Measurements from ENCODE around the gene AKAP6.

Gene AKAP6

DNA sequence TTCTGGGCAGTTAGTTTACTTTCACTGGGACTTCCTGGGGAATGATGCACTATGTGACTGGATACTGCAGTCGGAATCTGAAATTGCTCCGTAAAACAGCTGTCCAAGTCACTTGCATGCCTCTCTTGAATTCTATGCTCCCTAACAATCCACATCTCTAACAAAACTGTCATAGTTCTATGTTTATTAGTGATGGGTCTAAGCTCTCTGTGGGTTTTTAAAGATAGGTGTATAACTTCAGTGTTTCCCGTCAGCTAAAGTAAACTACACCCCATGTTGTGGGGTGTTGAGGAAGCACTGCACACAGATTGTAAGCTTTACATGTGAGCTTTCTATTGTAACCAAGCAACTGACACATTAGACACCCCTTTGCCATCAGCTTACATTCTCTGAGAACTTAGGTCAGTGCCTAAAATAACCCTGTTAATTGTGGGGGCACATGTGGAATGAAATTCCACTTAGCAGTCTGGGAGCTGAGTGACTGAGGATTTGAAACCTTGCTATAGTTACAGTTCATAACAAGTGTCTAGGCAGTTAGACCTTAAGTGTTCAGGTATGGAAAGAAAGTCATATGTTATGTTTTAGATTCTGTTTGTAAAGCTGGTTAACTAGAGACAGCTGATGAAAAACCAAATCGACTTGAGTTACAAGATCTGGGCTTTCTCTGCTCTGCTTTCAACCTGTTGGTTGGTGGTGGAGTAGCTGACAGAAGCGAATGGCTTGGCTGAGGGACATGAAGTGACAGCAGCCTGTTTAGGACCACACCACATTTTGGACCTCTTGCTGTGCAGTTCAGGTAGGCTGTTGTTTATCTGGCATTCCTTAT lies 165.7 kb downstream of the AKAP6 start:
- H3K36me3 ChIP-seq (ENCODE audit: insufficient read depth) = no peaks in the 10 kb centered on the region
- no peaks in the 10 kb centered on the region for H3K27me3 ChIP-seq (ENCODE audit: insufficient read depth, low read depth)
- H3K79me2 ChIP-seq (ENCODE audit: insufficient read depth, low read depth) = no peaks in the 10 kb centered on the region
- H4K20me1 ChIP-seq (ENCODE audit: insufficient read depth) = no peaks in the 10 kb centered on the region
- H3K27ac ChIP-seq = no peak overlapping the region
- H2AFZ ChIP-seq (ENCODE audit: low read depth) = no peak overlapping the region
- H3K9ac ChIP-seq = no peak overlapping the region
- no peaks in the 10 kb centered on the region for H3K4me1 ChIP-seq (ENCODE audit: low read depth, poor library complexity, severe bottlenecking)
- no peak overlapping the region for H3K4me3 ChIP-seq (IDR thresholded peaks at IDR 0.05; ENCODE audit: insufficient read depth, low read depth, low read length)
- no peak overlapping the region for H3K4me2 ChIP-seq
- TF ChIP-seq, protein P1, sequence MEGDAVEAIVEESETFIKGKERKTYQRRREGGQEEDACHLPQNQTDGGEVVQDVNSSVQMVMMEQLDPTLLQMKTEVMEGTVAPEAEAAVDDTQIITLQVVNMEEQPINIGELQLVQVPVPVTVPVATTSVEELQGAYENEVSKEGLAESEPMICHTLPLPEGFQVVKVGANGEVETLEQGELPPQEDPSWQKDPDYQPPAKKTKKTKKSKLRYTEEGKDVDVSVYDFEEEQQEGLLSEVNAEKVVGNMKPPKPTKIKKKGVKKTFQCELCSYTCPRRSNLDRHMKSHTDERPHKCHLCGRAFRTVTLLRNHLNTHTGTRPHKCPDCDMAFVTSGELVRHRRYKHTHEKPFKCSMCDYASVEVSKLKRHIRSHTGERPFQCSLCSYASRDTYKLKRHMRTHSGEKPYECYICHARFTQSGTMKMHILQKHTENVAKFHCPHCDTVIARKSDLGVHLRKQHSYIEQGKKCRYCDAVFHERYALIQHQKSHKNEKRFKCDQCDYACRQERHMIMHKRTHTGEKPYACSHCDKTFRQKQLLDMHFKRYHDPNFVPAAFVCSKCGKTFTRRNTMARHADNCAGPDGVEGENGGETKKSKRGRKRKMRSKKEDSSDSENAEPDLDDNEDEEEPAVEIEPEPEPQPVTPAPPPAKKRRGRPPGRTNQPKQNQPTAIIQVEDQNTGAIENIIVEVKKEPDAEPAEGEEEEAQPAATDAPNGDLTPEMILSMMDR (conservative IDR thresholded peaks at IDR 0.05; ENCODE audit: low read depth, low read length) = no peak

DNA sequence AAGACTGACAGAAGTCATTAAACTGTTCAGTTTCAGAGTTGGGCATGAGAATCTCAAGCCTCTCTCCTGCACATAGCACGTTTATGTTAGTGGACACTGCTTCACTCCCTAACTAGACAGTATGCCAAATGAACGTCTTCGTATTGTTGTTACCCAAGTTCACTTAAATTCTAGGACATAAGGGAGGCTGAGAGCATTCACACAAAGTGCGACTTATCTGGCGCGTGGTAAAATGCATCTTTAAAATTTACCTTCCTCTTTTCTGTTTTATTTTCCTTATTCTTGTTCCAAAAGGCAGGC lies 166.3 kb downstream of the AKAP6 start:
- no peak overlapping the region for H3K4me2 ChIP-seq
- H2AFZ ChIP-seq (ENCODE audit: low read depth) = no peak overlapping the region
- no peak overlapping the region for H3K27ac ChIP-seq
- no peaks in the 10 kb centered on the region for H3K27me3 ChIP-seq (ENCODE audit: insufficient read depth, low read depth)
- no peaks in the 10 kb centered on the region for H3K79me2 ChIP-seq (ENCODE audit: insufficient read depth, low read depth)
- no peak overlapping the region for H3K4me3 ChIP-seq (IDR thresholded peaks at IDR 0.05; ENCODE audit: insufficient read depth, low read depth, low read length)
- H3K9ac ChIP-seq = no peak overlapping the region
- TF ChIP-seq, protein P1 (conservative IDR thresholded peaks at IDR 0.05; ENCODE audit: low read depth, low read length) = no peak
- no peaks in the 10 kb centered on the region for H3K36me3 ChIP-seq (ENCODE audit: insufficient read depth)
- no peaks in the 10 kb centered on the region for H4K20me1 ChIP-seq (ENCODE audit: insufficient read depth)
- no peaks in the 10 kb centered on the region for H3K4me1 ChIP-seq (ENCODE audit: low read depth, poor library complexity, severe bottlenecking)

DNA sequence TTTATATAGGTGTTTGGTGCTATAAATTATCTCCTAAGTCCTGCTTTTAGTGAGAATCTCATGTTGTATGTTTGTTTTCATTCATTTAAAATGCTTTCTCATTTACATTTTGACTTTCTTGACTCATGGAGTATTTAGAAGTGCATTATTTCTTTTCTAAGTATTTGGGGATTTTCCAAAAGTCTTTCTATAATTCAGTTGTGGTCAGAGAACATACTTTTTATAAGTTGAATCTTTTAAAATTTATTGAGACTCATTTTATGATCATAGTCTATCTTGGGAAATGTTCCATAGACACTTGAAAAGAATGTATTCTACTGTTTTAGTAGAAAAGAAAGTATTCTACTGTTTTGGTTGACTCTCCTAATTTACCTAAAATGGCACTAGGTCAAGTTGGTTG lies 168.2 kb downstream of the AKAP6 start:
- no peaks in the 10 kb centered on the region for H3K36me3 ChIP-seq (ENCODE audit: insufficient read depth)
- H3K79me2 ChIP-seq (ENCODE audit: insufficient read depth, low read depth) = no peaks in the 10 kb centered on the region
- H3K27ac ChIP-seq = no peak overlapping the region
- H4K20me1 ChIP-seq (ENCODE audit: insufficient read depth) = no peaks in the 10 kb centered on the region
- H2AFZ ChIP-seq (ENCODE audit: low read depth) = no peak overlapping the region
- no peak overlapping the region for H3K4me2 ChIP-seq
- no peaks in the 10 kb centered on the region for H3K4me1 ChIP-seq (ENCODE audit: low read depth, poor library complexity, severe bottlenecking)
- no peak overlapping the region for H3K4me3 ChIP-seq (IDR thresholded peaks at IDR 0.05; ENCODE audit: insufficient read depth, low read depth, low read length)
- TF ChIP-seq, protein P1 (conservative IDR thresholded peaks at IDR 0.05; ENCODE audit: low read depth, low read length) = no peak
- H3K27me3 ChIP-seq (ENCODE audit: insufficient read depth, low read depth) = no peaks in the 10 kb centered on the region
- no peak overlapping the region for H3K9ac ChIP-seq

GRCh38 chr14:32507029-32507984 lies 178.2 kb downstream of the AKAP6 start:
- Histone ChIP-seq H3K36me3 (ENCODE audit: insufficient read depth) (no peaks in the 10 kb centered on the region), H3K4me3 (IDR thresholded peaks at IDR 0.05; ENCODE audit: insufficient read depth, low read depth, low read length) (no peak overlapping the region), H4K20me1 (ENCODE audit: insufficient read depth) (no peaks in the 10 kb centered on the region), H3K4me1 (ENCODE audit: low read depth, poor library complexity, severe bottlenecking) (no peaks in the 10 kb centered on the region), H3K4me2 (no peak overlapping the region), H3K27ac (no peak overlapping the region), H3K79me2 (ENCODE audit: insufficient read depth, low read depth) (no peaks in the 10 kb centered on the region), H3K9ac (no peak overlapping the region), H3K27me3 (ENCODE audit: insufficient read depth, low read depth) (no peaks in the 10 kb centered on the region), H2AFZ (ENCODE audit: low read depth) (no peak overlapping the region)
- TF ChIP-seq, protein P1 (conservative IDR thresholded peaks at IDR 0.05; ENCODE audit: low read depth, low read length) = no peak

Measured in KMS-11 (cell line).